Measurements from ENCODE around the gene SLC17A4. TPM values are rescaled to one million over a fixed set of nuclear protein-coding genes. Genes with fewer than 3 reads are reported as not detected.

Gene SLC17A4
- total and polyA plus RNA-seq, 2 experiments from 2014 or later: not detected

- Histone ChIP-seq H3F3A (replicated peaks; ENCODE audit: low read depth) (no peaks in the 10 kb centered on the region), H4K20me1 (replicated peaks; ENCODE audit: insufficient read depth) (no peaks in the 10 kb centered on the region), H3K4me3 (no peak overlapping the region), H3K4me1 (ENCODE audit: insufficient read depth) (no peaks in the 10 kb centered on the region), H2AFZ (0 out of 2 replicates have a peak overlapping the region, but pooled peaks have one; percentile 25), H3K36me3 (ENCODE audit: insufficient read depth) (no peaks in the 10 kb centered on the region), H3K27ac (ENCODE audit: low read depth) (no peak overlapping the region), H3K27me3 (ENCODE audit: insufficient read depth) (no peaks in the 10 kb centered on the region), H3K79me2 (replicated peaks; ENCODE audit: insufficient read depth) (no peaks in the 10 kb centered on the region), H3K9me2 (ENCODE audit: insufficient read depth) (no peaks in the 10 kb centered on the region), H3K4me2 (no peak overlapping the region)
- TF ChIP-seq NANOG (IDR thresholded peaks at IDR 0.05; ENCODE audit: borderline replicate concordance) (no peak), EZH2phosphoT487 (IDR thresholded peaks at IDR 0.05; ENCODE audit: unreplicated experiment) (no peak), ZNF114 (CRISPR knock-in tag; IDR thresholded peaks at IDR 0.05) (no peak), STAT1 (IDR thresholded peaks at IDR 0.05; ENCODE audit: unreplicated experiment) (no peak), POLR2AphosphoS5 (IDR thresholded peaks at IDR 0.05; ENCODE audit: low read depth) (no peak), CTCF (conservative IDR thresholded peaks at IDR 0.05; ENCODE audit: low read depth in 2 of 2) (no peak), CREB1 (CRISPR knock-in tag; IDR thresholded peaks at IDR 0.05; ENCODE audit: low read depth) (no peak), ZNF331 (CRISPR knock-in tag; IDR thresholded peaks at IDR 0.05; ENCODE audit: low read depth) (no peak)
- TF ChIP-seq, protein P1, sequence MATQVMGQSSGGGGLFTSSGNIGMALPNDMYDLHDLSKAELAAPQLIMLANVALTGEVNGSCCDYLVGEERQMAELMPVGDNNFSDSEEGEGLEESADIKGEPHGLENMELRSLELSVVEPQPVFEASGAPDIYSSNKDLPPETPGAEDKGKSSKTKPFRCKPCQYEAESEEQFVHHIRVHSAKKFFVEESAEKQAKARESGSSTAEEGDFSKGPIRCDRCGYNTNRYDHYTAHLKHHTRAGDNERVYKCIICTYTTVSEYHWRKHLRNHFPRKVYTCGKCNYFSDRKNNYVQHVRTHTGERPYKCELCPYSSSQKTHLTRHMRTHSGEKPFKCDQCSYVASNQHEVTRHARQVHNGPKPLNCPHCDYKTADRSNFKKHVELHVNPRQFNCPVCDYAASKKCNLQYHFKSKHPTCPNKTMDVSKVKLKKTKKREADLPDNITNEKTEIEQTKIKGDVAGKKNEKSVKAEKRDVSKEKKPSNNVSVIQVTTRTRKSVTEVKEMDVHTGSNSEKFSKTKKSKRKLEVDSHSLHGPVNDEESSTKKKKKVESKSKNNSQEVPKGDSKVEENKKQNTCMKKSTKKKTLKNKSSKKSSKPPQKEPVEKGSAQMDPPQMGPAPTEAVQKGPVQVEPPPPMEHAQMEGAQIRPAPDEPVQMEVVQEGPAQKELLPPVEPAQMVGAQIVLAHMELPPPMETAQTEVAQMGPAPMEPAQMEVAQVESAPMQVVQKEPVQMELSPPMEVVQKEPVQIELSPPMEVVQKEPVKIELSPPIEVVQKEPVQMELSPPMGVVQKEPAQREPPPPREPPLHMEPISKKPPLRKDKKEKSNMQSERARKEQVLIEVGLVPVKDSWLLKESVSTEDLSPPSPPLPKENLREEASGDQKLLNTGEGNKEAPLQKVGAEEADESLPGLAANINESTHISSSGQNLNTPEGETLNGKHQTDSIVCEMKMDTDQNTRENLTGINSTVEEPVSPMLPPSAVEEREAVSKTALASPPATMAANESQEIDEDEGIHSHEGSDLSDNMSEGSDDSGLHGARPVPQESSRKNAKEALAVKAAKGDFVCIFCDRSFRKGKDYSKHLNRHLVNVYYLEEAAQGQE (IDR thresholded peaks at IDR 0.05; ENCODE audit: unreplicated experiment): no peak
- TF ChIP-seq, protein P2, sequence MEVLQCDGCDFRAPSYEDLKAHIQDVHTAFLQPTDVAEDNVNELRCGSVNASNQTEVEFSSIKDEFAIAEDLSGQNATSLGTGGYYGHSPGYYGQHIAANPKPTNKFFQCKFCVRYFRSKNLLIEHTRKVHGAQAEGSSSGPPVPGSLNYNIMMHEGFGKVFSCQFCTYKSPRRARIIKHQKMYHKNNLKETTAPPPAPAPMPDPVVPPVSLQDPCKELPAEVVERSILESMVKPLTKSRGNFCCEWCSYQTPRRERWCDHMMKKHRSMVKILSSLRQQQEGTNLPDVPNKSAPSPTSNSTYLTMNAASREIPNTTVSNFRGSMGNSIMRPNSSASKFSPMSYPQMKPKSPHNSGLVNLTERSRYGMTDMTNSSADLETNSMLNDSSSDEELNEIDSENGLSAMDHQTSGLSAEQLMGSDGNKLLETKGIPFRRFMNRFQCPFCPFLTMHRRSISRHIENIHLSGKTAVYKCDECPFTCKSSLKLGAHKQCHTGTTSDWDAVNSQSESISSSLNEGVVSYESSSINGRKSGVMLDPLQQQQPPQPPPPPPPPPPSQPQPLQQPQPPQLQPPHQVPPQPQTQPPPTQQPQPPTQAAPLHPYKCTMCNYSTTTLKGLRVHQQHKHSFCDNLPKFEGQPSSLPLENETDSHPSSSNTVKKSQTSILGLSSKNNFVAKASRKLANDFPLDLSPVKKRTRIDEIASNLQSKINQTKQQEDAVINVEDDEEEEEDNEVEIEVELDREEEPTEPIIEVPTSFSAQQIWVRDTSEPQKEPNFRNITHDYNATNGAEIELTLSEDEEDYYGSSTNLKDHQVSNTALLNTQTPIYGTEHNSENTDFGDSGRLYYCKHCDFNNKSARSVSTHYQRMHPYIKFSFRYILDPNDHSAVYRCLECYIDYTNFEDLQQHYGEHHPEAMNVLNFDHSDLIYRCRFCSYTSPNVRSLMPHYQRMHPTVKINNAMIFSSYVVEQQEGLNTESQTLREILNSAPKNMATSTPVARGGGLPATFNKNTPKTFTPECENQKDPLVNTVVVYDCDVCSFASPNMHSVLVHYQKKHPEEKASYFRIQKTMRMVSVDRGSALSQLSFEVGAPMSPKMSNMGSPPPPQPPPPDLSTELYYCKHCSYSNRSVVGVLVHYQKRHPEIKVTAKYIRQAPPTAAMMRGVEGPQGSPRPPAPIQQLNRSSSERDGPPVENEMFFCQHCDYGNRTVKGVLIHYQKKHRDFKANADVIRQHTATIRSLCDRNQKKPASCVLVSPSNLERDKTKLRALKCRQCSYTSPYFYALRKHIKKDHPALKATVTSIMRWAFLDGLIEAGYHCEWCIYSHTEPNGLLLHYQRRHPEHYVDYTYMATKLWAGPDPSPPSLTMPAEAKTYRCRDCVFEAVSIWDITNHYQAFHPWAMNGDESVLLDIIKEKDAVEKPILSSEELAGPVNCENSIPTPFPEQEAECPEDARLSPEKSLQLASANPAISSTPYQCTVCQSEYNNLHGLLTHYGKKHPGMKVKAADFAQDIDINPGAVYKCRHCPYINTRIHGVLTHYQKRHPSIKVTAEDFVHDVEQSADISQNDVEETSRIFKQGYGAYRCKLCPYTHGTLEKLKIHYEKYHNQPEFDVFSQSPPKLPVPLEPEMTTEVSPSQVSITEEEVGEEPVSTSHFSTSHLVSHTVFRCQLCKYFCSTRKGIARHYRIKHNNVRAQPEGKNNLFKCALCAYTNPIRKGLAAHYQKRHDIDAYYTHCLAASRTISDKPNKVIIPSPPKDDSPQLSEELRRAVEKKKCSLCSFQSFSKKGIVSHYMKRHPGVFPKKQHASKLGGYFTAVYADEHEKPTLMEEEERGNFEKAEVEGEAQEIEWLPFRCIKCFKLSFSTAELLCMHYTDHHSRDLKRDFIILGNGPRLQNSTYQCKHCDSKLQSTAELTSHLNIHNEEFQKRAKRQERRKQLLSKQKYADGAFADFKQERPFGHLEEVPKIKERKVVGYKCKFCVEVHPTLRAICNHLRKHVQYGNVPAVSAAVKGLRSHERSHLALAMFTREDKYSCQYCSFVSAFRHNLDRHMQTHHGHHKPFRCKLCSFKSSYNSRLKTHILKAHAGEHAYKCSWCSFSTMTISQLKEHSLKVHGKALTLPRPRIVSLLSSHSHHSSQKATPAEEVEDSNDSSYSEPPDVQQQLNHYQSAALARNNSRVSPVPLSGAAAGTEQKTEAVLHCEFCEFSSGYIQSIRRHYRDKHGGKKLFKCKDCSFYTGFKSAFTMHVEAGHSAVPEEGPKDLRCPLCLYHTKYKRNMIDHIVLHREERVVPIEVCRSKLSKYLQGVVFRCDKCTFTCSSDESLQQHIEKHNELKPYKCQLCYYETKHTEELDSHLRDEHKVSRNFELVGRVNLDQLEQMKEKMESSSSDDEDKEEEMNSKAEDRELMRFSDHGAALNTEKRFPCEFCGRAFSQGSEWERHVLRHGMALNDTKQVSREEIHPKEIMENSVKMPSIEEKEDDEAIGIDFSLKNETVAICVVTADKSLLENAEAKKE (CRISPR knock-in tag; IDR thresholded peaks at IDR 0.05): no peak
- Mint-ChIP-seq H3K9me3 (no peaks in the 10 kb centered on the region), H3K27me3 (ENCODE audit: insufficient read depth, low read depth, poor library complexity) (no peaks in the 10 kb centered on the region), H3K4me3 (no peak overlapping the region), H3K27ac (no peak overlapping the region), H3K36me3 (ENCODE audit: low read depth) (no peaks in the 10 kb centered on the region), H3K4me1 (no peaks in the 10 kb centered on the region)
- ATAC-seq (no peak), DNase-seq (ENCODE audit: low spot score) (no peak)
These were observed 38.7 kb upstream of the SLC17A4 start for GRCh38 chr6:25715794-25716193.

Measured in GM23338 (cell line).